GM12878 (cell line): Measurements from ENCODE around the gene PDXP. TPM values are rescaled to one million over a fixed set of nuclear protein-coding genes. Genes with fewer than 3 reads are reported as not detected.

ENCODE experiments used
- ATAC-seq: fragments of 200-7000 bp; cut with Tn5 transposase; 3 replicates; pipeline ENCODE4 v1.9.1; 2020; ENCODE audit warnings: mild to moderate bottlenecking, moderate library complexity
- BruUV-seq: library from RNA; stranded (reverse); fragments of 400-500 nt; replicated peaks from 2 replicates; lab custom pipeline; 2021; lab: Mats Ljungman, UMichigan
- CTCF ChIA-PET: fragments of 300-600 bp; sonication (Branson Sonifier 250); formaldehyde crosslinking; extraction: SDS; loops from one replicate; lab custom pipeline; 2021; ENCODE audit warnings: inconsistent platforms; lab: Yijun Ruan, JAX
- POLR2A ChIA-PET: fragments of 350-600 bp; formaldehyde crosslinking; extraction: SDS; loops from one replicate; lab custom pipeline; 2021; ENCODE audit warnings: inconsistent platforms; lab: Charles Lee
- RAD21 ChIA-PET: fragments of 300-600 bp; sonication (Branson Sonifier 250); formaldehyde crosslinking; loops from one replicate; lab custom pipeline; 2023; ENCODE audit warnings: antibody characterized with exemption; ENCODE audit not compliant: unreplicated experiment; lab: Charles Lee
- SMC1A ChIA-PET: fragments of 300-600 bp; sonication (Branson Sonifier 250); formaldehyde crosslinking; loops from one replicate; lab custom pipeline; 2023; ENCODE audit not compliant: unreplicated experiment, uncharacterized antibody; lab: Charles Lee
- DNase-seq: peaks from one replicate; pipeline ENCODE4 v3.0.0-alpha.2; 2011; ENCODE audit warnings: low read depth, low spot score
- FAIRE-seq: peaks from 3 replicates; lab custom pipeline; 2011; peaks lifted over from hg19 to GRCh38; lab: Jason Lieb, UNC
- H2AFZ ChIP-seq: 2 replicates; pipeline ENCODE4 v1.6.0; 2011; ENCODE audit warnings: low read depth, low read length, control low read depth; ENCODE audit not compliant: control insufficient read depth
- H3K27ac ChIP-seq: 2 replicates; pipeline ENCODE4 v1.5.1; 2011; ENCODE audit warnings: control low read depth; ENCODE audit not compliant: control insufficient read depth, insufficient read depth
- H3K27me3 ChIP-seq, 2 experiments: replicated peaks in 1 of 2; 2 replicates each; pipeline versions ENCODE4 v1.6.0 to v1.6.1; 2011; ENCODE audit warnings: low read length in 1 of 2; ENCODE audit not compliant: control insufficient read depth in 2 of 2, insufficient read depth in 2 of 2
- H3K36me3 ChIP-seq, 2 experiments: 2 replicates each; pipeline ENCODE4 v1.5.1; 2011; ENCODE audit warnings: low read length in 1 of 2; ENCODE audit not compliant: control insufficient read depth in 2 of 2, insufficient read depth in 2 of 2
- H3K4me1 ChIP-seq: 2 replicates; pipeline ENCODE4 v1.6.1; 2011; ENCODE audit warnings: mild to moderate bottlenecking, low read length, moderate library complexity, mixed read lengths; ENCODE audit not compliant: control insufficient read depth, insufficient read depth
- H3K4me2 ChIP-seq: 2 replicates; pipeline ENCODE4 v1.6.0; 2011; ENCODE audit warnings: control low read depth; ENCODE audit not compliant: control insufficient read depth, insufficient read depth
- H3K4me3 ChIP-seq: fragments of 200-600 bp; sonication (generic); 2 replicates; pipeline ENCODE4 v1.5.1; 2016
- H3K79me2 ChIP-seq: 2 replicates; pipeline ENCODE4 v1.6.0; 2011; ENCODE audit warnings: low read length; ENCODE audit not compliant: control insufficient read depth, insufficient read depth
- H3K9ac ChIP-seq: 2 replicates; pipeline ENCODE4 v1.8.0; 2011; ENCODE audit warnings: low read length, control low read depth, mixed read lengths; ENCODE audit not compliant: control insufficient read depth, insufficient read depth
- H3K9me3 ChIP-seq: replicated peaks from 3 replicates; pipeline ENCODE4 v1.5.1; 2011; ENCODE audit warnings: mild to moderate bottlenecking, low read length; ENCODE audit not compliant: control insufficient read depth, insufficient read depth
- H4K20me1 ChIP-seq: 2 replicates; pipeline ENCODE4 v1.6.0; 2011; ENCODE audit not compliant: control insufficient read depth, insufficient read depth
- ATF3 ChIP-seq: IDR thresholded peaks from 2 replicates; pipeline ENCODE4 v1.6.1; 2011; ENCODE audit warnings: low read depth, mild to moderate bottlenecking, low read length, moderate library complexity, borderline replicate concordance; ENCODE audit errors: extremely low read depth
- CREB1 ChIP-seq: IDR thresholded peaks from 2 replicates; pipeline ENCODE4 v1.6.1; 2012; ENCODE audit warnings: low read depth, mild to moderate bottlenecking, inconsistent platforms
- E2F8 ChIP-seq: fragments of 450-650 bp; IDR thresholded peaks from 2 replicates; pipeline ENCODE4 v1.6.1; 2018; ENCODE audit warnings: mild to moderate bottlenecking, low read depth, moderate library complexity; ENCODE audit not compliant: partially characterized antibody
- E4F1 ChIP-seq: fragments of 450-650 bp; IDR thresholded peaks from 2 replicates; pipeline ENCODE4 v1.6.1; 2018; ENCODE audit warnings: borderline replicate concordance, mild to moderate bottlenecking; ENCODE audit not compliant: partially characterized antibody
- EED ChIP-seq: sonication (generic); IDR thresholded peaks from 2 replicates; pipeline ENCODE4 v1.6.1; 2016; ENCODE audit warnings: antibody characterized with exemption, low read depth
- FOS ChIP-seq: IDR thresholded peaks from 3 replicates; pipeline ENCODE4 v1.6.1; 2011; ENCODE audit warnings: borderline replicate concordance; ENCODE audit not compliant: insufficient read length; ENCODE audit errors: extremely low read depth
- IRF5 ChIP-seq: fragments of 450-650 bp; IDR thresholded peaks from 2 replicates; pipeline ENCODE4 v1.6.1; 2017; ENCODE audit warnings: borderline replicate concordance
- KAT2A ChIP-seq: conservative IDR thresholded peaks from 2 replicates; pipeline ENCODE4 v1.6.1; 2011; ENCODE audit warnings: low read depth, low read length; ENCODE audit not compliant: control insufficient read depth
- PML ChIP-seq: IDR thresholded peaks from 2 replicates; pipeline ENCODE4 v1.6.1; 2012; ENCODE audit warnings: low read length, inconsistent platforms
- POLR2AphosphoS5 ChIP-seq: IDR thresholded peaks from 2 replicates; pipeline ENCODE4 v1.6.1; 2011; ENCODE audit warnings: mild to moderate bottlenecking, low read length, inconsistent platforms
- RBBP5 ChIP-seq: fragments of 200-600 bp; sonication (generic); conservative IDR thresholded peaks from 2 replicates; pipeline ENCODE4 v1.6.1; 2016
- RCOR1 ChIP-seq: conservative IDR thresholded peaks from 2 replicates; pipeline ENCODE4 v1.6.1; 2012; ENCODE audit warnings: low read depth, low read length, improper control_type of control experiment
- SMARCA5 ChIP-seq: fragments of 450-650 bp; IDR thresholded peaks from 2 replicates; pipeline ENCODE4 v1.6.1; 2017; ENCODE audit warnings: mild to moderate bottlenecking
- SMC3 ChIP-seq: IDR thresholded peaks from 2 replicates; pipeline ENCODE4 v1.6.1; 2011; ENCODE audit warnings: low read length, improper control_type of control experiment, borderline replicate concordance
- SP1 ChIP-seq: IDR thresholded peaks from one replicate; pipeline ENCODE4 v1.6.1; 2011; ENCODE audit warnings: low read depth, low read length
- TARDBP ChIP-seq: IDR thresholded peaks from 2 replicates; pipeline ENCODE4 v1.6.1; 2016; ENCODE audit warnings: borderline replicate concordance
- TCF7 ChIP-seq: IDR thresholded peaks from 2 replicates; pipeline ENCODE4 v1.6.1; 2014; ENCODE audit warnings: antibody characterized with exemption, borderline replicate concordance
- ZNF622 ChIP-seq: fragments of 450-650 bp; IDR thresholded peaks from 2 replicates; pipeline ENCODE4 v1.6.1; 2017; ENCODE audit warnings: mild to moderate bottlenecking, inconsistent platforms
- WGBS: methylation state at CpG from one replicate; pipeline ENCODE4 v1.1.6; 2016; ENCODE audit warnings: low lambda C conversion rate; ENCODE audit not compliant: insufficient replicate concordance, insufficient coverage; ENCODE audit errors: missing lambda C conversion rate; 5-methylcytosine and 5-hydroxymethylcytosine counted together
- in situ Hi-C: fragments of 300-500 bp; cut with MboI; formaldehyde crosslinking; loops from 9 replicates; pipeline ENCODE4 v1.14.3; 2018; ENCODE audit warnings: mixed read lengths
- intact Hi-C: fragments of 100-400 bp; cut with micrococcal nuclease; formaldehyde crosslinking; loops from one replicate; pipeline ENCODE4 v1.14.2; 2022; ENCODE audit not compliant: unreplicated experiment
- polyA plus RNA-seq, 11 experiments: library from polyadenylated mRNA; depleted of rRNA in 4 of 11; unstranded in 6 of 11; stranded (reverse) in 5 of 11; fragments of >200 nt; fragmentation: Nextera tagmentation in 4 of 11; fragmentation: Illumina TruSeq in 1 of 11; extraction: Ambion mirVana in 4 of 11; extraction: Trizol in 1 of 11; gene quantifications; 1 replicate in 1 of 11; 2 replicates in 10 of 11; pipeline versions ENCODE4 v1.2.1 to v1.2.3, GENCODE V29; 2011 to 2016; ENCODE audit warnings: inconsistent platforms in 2 of 11, missing spikeins in 2 of 11, low read depth in 1 of 11
- total RNA-seq, 4 experiments: library from RNA; depleted of rRNA in 3 of 4; stranded (reverse); fragments of >200 nt in 3 of 4; fragmentation: Illumina TruSeq in 1 of 4; extraction: Trizol in 1 of 4; gene quantifications; 2 replicates each; pipeline versions ENCODE4 v1.2.1 to v1.2.3, GENCODE V29; 2013 to 2021

The PDXP gene
- total and polyA plus RNA-seq, 10 of the 15 experiments (the other 5 are each of a cell fraction or from before 2014, with no cell fraction given) = 4.4 to 56.7 (median 34.6) TPM

GRCh38 chr22:37621352-37621860 is 37.1 kb upstream of the PDXP start:
- Histone ChIP-seq H3K36me3 (peaks cover 25 to 28% of the 10 kb centered on the region in 2 experiments), H3K79me2 (no peaks in the 10 kb centered on the region), H3K27me3 (no peaks in the 10 kb centered on the region), H2AFZ (no peak overlapping the region), H3K4me2 (no peak overlapping the region), H3K9ac (no peak overlapping the region), H3K27ac (no peak overlapping the region), H3K4me1 (peaks cover 17% of the 10 kb centered on the region), H3K4me3 (no peak overlapping the region), H4K20me1 (no peaks in the 10 kb centered on the region), H3K9me3 (no peaks in the 10 kb centered on the region)
- WGBS = 88% methylated on average over 12 of the region's 12 CpGs
- in situ Hi-C loops = no loop called here
- RAD21 ChIA-PET = interaction anchor here (1.0 to 1.2 kb wide), 2 partner anchors 13 to 37 kb away, joined by 3 to 4 read pairs; partner anchors contain the start of genes GGA1 and PDXP
- ATAC-seq (no peak), FAIRE-seq (no peak), DNase-seq (no peak)
- TF ChIP-seq FOS (no peak), IRF5 (no peak), TCF7 (no peak), E2F8 (no peak), RCOR1 (no peak), SP1 (no peak), ATF3 (no peak), RBBP5 (no peak), TARDBP (no peak), PML (no peak), KAT2A (no peak), POLR2AphosphoS5 (no peak), E4F1 (no peak), CREB1 (no peak), ZNF622 (no peak), SMARCA5 (no peak), EED (no peak), SMC3 (no peak)
- intact Hi-C loops = no loop called here
- SMC1A ChIA-PET = interaction anchor here (1.1 kb wide), 2 partner anchors 13 to 16 kb away, joined by 3 read pairs; partner anchors contain the start of gene GGA1
- BruUV-seq = no TSS peak
- CTCF ChIA-PET = interaction anchor here (12.9 to 14.9 kb wide), 2 partner anchors 19 to 59 kb away, joined by 167 to 275 read pairs; partner anchors contain the start of genes LGALS1, NOL12 and SH3BP1
- POLR2A ChIA-PET = interaction anchor here (0.5 kb wide), 1 partner anchor 264 kb away, joined by 4 read pairs; no protein-coding TSS in a partner anchor
